Glomerular visceral epithelial cell (primary cell): ENCODE results near the gene SLC35F5.
"Not testable (repeated sequence)": the region's sequence is repeated elsewhere in the genome, so short reads cannot be mapped to it uniquely, and the experiment has no call there.

ENCODE experiments used
- DNase-seq: peaks from one replicate; pipeline ENCODE4 v3.0.0-alpha.2; 2016; ENCODE audit errors: extremely low spot score

Gene SLC35F5

GRCh38 chr2:113756355-113757137, at the start of gene SLC35F5:
Gene SLC35F5, minus strand, starts transcription at chr2:113756642. Its CDS starts 233 bp downstream, at chr2:113756409.
- peak; percentile 96 for DNase-seq

- DNase-seq = no peak
Observed at GRCh38 chr2:113799375-113799774, 42.9 kb upstream of the SLC35F5 start.

- DNase-seq = no peak
Observed at GRCh38 chr2:113797237-113797636, 40.8 kb upstream of the SLC35F5 start.

GRCh38 chr2:113796592-113797175, 40.2 kb upstream of the SLC35F5 start:
- no peak for DNase-seq

- no peak for DNase-seq
Observed at GRCh38 chr2:113795405-113795920, 39.0 kb upstream of the SLC35F5 start.

- DNase-seq = peak; percentile 94
Observed at GRCh38 chr2:113791697-113792590, 35.5 kb upstream of the SLC35F5 start.

GRCh38 chr2:113784823-113785744, 28.6 kb upstream of the SLC35F5 start:
- DNase-seq = no peak

GRCh38 chr2:113780472-113780871, 24.0 kb upstream of the SLC35F5 start:
- no peak for DNase-seq

GRCh38 chr2:113777371-113777770, 20.9 kb upstream of the SLC35F5 start:
- no peak for DNase-seq

- DNase-seq = peak; percentile 86
Observed at GRCh38 chr2:113776949-113777348, 20.5 kb upstream of the SLC35F5 start.

- not testable (repeated sequence) for DNase-seq
Observed at GRCh38 chr2:113774616-113775015, 18.2 kb upstream of the SLC35F5 start.

GRCh38 chr2:113770929-113771328, 14.5 kb upstream of the SLC35F5 start:
- DNase-seq = no peak

- no peak for DNase-seq
Observed at GRCh38 chr2:113769555-113769954, 13.1 kb upstream of the SLC35F5 start.

GRCh38 chr2:113768770-113769169, 12.3 kb upstream of the SLC35F5 start:
- no peak for DNase-seq

GRCh38 chr2:113767811-113768460, 11.5 kb upstream of the SLC35F5 start:
- DNase-seq = no peak

- no peak for DNase-seq
Observed at GRCh38 chr2:113765276-113765675, 8.8 kb upstream of the SLC35F5 start.

GRCh38 chr2:113762377-113763118, 6.1 kb upstream of the SLC35F5 start:
- DNase-seq = peak; percentile 75

GRCh38 chr2:113760400-113760799, 4.0 kb upstream of the SLC35F5 start:
- DNase-seq = peak; percentile 44

- peak; percentile 6 for DNase-seq
Observed at GRCh38 chr2:113757138-113757657, 756 bp upstream of the SLC35F5 start.
